ENCODE measurements around the gene WNT3A. TPM values are rescaled to one million over a fixed set of nuclear protein-coding genes. Genes with fewer than 3 reads are reported as not detected.
A peak's percentile ranks its signal among the peaks of the same experiment; 100 is the strongest.

WNT3A gene
- total RNA-seq, 2 experiments from 2014 or later, result 0.08 to 0.14 TPM

DNA sequence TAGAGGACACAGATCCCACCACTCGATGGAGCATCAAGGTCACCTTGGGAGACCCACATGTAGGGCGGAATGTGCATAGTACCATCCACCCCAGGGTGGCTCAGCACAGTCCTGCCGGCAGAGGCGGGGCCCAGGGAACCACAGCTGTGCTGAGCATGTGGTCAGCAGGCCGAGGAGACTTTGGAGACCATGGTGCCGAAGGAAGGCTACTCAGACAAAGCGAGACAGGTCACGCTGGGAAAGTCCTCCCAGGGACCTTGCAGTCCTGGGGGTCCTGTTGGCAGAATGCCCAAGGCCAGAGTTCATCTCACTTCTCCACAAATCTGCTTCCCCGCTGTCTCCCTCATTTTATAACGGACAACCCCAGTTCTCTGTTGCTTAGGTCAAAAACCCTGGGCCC lies 22.5 kb downstream of the WNT3A start:
- no peak for ATAC-seq (ENCODE audit: poor library complexity)
- Histone ChIP-seq H3K9me3 (ENCODE audit: control insufficient read depth in 1 of 2, insufficient read depth in 1 of 2, low read length in 2 of 2) (peaks cover 0 to 11% of the 10 kb centered on the region in 2 experiments), H3K4me1 (ENCODE audit: insufficient read depth, low read length) (no peaks in the 10 kb centered on the region), H3K27me3 (ENCODE audit: control insufficient read depth in 1 of 2, insufficient read depth in 2 of 2, low read length in 2 of 2) (peaks cover 2 to 8% of the 10 kb centered on the region in 2 experiments), H3K4me3 (ENCODE audit: low read length) (no peak overlapping the region), H3K36me3 (ENCODE audit: insufficient read depth, low read length) (no peaks in the 10 kb centered on the region), H3K27ac (ENCODE audit: low read depth in 1 of 2, low read length in 2 of 2) (no peak overlapping the region)
- CTCF ChIA-PET, result no interaction called here
- peak in 1 of 14 experiments; percentile 4 for DNase-seq
- no peak overlapping the region for H3K4me3 Mint-ChIP-seq
- H3K27me3 Mint-ChIP-seq, result peaks cover 39% of the 10 kb centered on the region
- no peak for TF ChIP-seq CTCF (IDR thresholded peaks at IDR 0.05)
- no peaks in the 10 kb centered on the region for H3K9me3 Mint-ChIP-seq
- no peak overlapping the region for H3K27ac Mint-ChIP-seq
- POLR2A ChIA-PET, result no interaction called here
- no peaks in the 10 kb centered on the region for H3K4me1 Mint-ChIP-seq (ENCODE audit: low read depth)
- intact Hi-C loops (cut with DNase I, micrococcal nuclease), result no loop called here
- H3K36me3 Mint-ChIP-seq (ENCODE audit: low read depth), result no peaks in the 10 kb centered on the region

- Histone ChIP-seq H3K27me3 (ENCODE audit: control insufficient read depth in 1 of 2, insufficient read depth in 2 of 2, low read length in 2 of 2) (peaks cover 8 to 11% of the 10 kb centered on the region in 2 experiments), H3K4me3 (ENCODE audit: low read length) (no peak overlapping the region), H3K9me3 (ENCODE audit: control insufficient read depth in 1 of 2, insufficient read depth in 1 of 2, low read length in 2 of 2) (peaks cover 0 to 11% of the 10 kb centered on the region in 2 experiments), H3K27ac (ENCODE audit: low read depth in 1 of 2, low read length in 2 of 2) (no peak overlapping the region), H3K4me1 (ENCODE audit: insufficient read depth, low read length) (no peaks in the 10 kb centered on the region), H3K36me3 (ENCODE audit: insufficient read depth, low read length) (no peaks in the 10 kb centered on the region)
- Mint-ChIP-seq H3K9me3 (no peaks in the 10 kb centered on the region), H3K27ac (no peak overlapping the region), H3K4me3 (no peak overlapping the region), H3K27me3 (peaks cover 44% of the 10 kb centered on the region), H3K36me3 (ENCODE audit: low read depth) (no peaks in the 10 kb centered on the region), H3K4me1 (ENCODE audit: low read depth) (no peaks in the 10 kb centered on the region)
- CTCF ChIA-PET, result no interaction called here
- POLR2A ChIA-PET, result no interaction called here
- ATAC-seq (ENCODE audit: poor library complexity) (no peak), DNase-seq (peak in 2 of 14 experiments; percentile 4 to 12)
- intact Hi-C loops (cut with DNase I, micrococcal nuclease), result no loop called here
- no peak for TF ChIP-seq CTCF (IDR thresholded peaks at IDR 0.05)
Observed at GRCh38 chr1:228030451-228031201, 23.8 kb downstream of the WNT3A start.

DNA sequence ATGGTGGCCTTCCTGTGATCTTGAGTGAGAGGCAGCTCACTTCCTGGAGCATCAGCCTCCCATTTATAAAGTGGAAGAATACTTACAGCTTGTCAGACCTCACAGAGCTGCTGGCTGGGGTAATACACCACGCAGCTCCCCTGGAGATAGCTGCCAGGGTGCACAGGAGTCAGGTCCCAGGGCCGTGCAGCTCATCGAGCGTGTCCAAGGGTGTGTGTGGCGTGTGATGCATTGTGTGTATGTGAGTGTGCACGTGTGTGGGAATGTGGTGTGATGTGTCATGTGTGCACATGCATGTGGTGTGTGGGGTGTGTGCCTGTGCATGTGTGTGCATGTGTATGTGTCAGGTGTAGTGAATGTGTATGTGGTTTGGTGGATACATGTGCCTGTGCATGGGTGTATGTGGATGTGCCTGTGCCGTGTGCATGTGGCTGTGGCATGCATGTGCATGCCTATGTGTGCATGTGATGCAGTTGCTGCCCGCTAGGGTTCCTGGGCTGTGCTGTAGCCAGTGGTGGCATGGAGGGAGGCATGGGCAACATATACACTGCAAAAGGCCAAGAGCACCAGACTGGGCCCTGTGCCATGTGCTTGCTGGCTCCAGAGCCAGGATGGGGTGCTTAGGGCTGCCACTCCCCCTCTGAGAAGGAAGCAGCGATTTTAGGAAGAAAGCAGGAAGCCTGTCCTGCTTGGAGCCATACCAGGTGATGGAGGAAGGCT lies 24.6 kb downstream of the WNT3A start:
- no peak overlapping the region for H3K4me3 ChIP-seq (ENCODE audit: low read length)
- DNase-seq (peak in 2 of 14 experiments; percentile 7 to 12), ATAC-seq (ENCODE audit: poor library complexity) (no peak)
- intact Hi-C loops (cut with DNase I, micrococcal nuclease), result no loop called here
- ChIA-PET CTCF (no interaction called here), POLR2A (no interaction called here)
- Mint-ChIP-seq H3K27me3 (peaks cover 50% of the 10 kb centered on the region), H3K36me3 (ENCODE audit: low read depth) (no peaks in the 10 kb centered on the region), H3K27ac (no peak overlapping the region), H3K4me1 (ENCODE audit: low read depth) (no peaks in the 10 kb centered on the region), H3K9me3 (no peaks in the 10 kb centered on the region), H3K4me3 (no peak overlapping the region)
- H3K27me3 ChIP-seq (ENCODE audit: control insufficient read depth in 1 of 2, insufficient read depth in 2 of 2, low read length in 2 of 2), result peaks cover 15 to 16% of the 10 kb centered on the region in 2 experiments
- no peak overlapping the region for H3K27ac ChIP-seq (ENCODE audit: low read depth in 1 of 2, low read length in 2 of 2)
- H3K36me3 ChIP-seq (ENCODE audit: insufficient read depth, low read length), result no peaks in the 10 kb centered on the region
- H3K9me3 ChIP-seq (ENCODE audit: control insufficient read depth in 1 of 2, insufficient read depth in 1 of 2, low read length in 2 of 2), result peaks cover 0 to 11% of the 10 kb centered on the region in 2 experiments
- no peaks in the 10 kb centered on the region for H3K4me1 ChIP-seq (ENCODE audit: insufficient read depth, low read length)
- TF ChIP-seq CTCF (IDR thresholded peaks at IDR 0.05), result no peak

Data from CD4-positive, alpha-beta T cell (primary cell).